ENCODE results near the gene DNHD1. TPM values are rescaled to one million over a fixed set of nuclear protein-coding genes. Genes with fewer than 3 reads are reported as not detected.

DNHD1 gene
- 1 to 10 TPM in 5 of 6 donors, under 1 TPM in 1; 0.90 to 2.6 (median 1.7) TPM for polyA plus RNA-seq (ENCODE audit: low read depth in 6 of 6)

GRCh38 chr11:6497069-6497839 lies at the start of gene DNHD1:
TSS of gene DNHD1 (plus strand) at chr11:6497280. CDS start at chr11:6498216, 936 bp downstream.
- DNase-seq = no peak
- Mint-ChIP-seq H3K9me3 (no peaks in the 10 kb centered on the region), H3K27me3 (no peaks in the 10 kb centered on the region), H3K4me3 (no peak within 1 kb of the TSS), H3K4me1 (peaks cover 8 to 14% (median 8%) of the 10 kb centered on the region in 3 donors), H3K27ac (peak within 1 kb of the TSS in 3 of 6 donors; percentile 12 to 59 (median 47)), H3K36me3 (peaks cover 9 to 14% of the 10 kb centered on the region in 2 donors)
- ATAC-seq (ENCODE audit: low read depth in 2 of 2) = no peak

DNA sequence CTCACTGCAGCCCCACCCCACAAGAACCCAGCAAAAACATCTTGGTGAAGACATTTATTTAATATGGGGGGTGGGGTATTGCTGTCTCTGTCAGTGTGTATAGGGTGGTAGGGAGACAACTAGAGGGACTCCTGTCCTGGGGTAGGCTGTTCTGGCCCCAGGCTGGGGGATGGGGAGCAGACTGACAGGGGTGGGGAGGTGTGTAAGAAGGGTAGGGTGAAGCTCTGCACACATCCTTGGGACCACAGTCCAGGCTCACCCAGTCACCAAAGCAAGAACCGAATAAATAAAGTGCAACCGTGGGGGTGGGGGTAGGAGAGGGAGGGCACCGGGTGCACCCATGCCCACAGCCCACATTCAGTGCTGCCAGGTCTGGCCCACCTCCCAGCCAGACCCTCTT lies 48.5 kb upstream of the DNHD1 start:
- no peaks in the 10 kb centered on the region for H3K36me3 Mint-ChIP-seq
- no peak for DNase-seq
- peak overlapping the region in 1 of 6 donors; percentile 64 for H3K27ac Mint-ChIP-seq
- no peak overlapping the region for H3K4me3 Mint-ChIP-seq
- ATAC-seq (ENCODE audit: low read depth in 2 of 2) = no peak
- no peaks in the 10 kb centered on the region for H3K27me3 Mint-ChIP-seq
- no peaks in the 10 kb centered on the region for H3K9me3 Mint-ChIP-seq
- no peaks in the 10 kb centered on the region for H3K4me1 Mint-ChIP-seq

DNA sequence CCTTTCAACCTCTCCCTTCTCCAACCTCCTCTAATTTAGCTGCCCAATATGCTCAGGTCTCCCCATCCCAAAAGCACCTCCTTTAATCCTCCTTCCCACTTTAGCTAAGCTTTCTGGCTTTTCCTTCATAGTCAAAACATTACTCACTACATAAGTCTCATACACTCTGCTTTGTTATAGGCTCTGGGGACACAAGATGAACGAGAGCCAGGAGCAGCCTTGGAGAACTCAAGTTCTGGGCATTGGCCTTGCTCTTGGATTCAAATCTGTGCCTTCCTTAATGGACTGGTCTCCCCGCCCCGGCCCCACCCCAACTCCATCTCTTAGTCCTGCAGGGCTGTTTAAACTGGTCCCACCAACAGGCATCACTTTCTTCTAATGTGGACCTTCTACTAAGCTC lies 44.9 kb upstream of the DNHD1 start:
- H3K4me3 Mint-ChIP-seq = no peak overlapping the region
- H3K27ac Mint-ChIP-seq = peak overlapping the region in 2 of 6 donors; percentile 8 to 41
- ATAC-seq (ENCODE audit: low read depth in 2 of 2) (no peak), DNase-seq (no peak)
- H3K36me3 Mint-ChIP-seq = peaks cover 4 to 6% of the 10 kb centered on the region in 2 donors
- H3K9me3 Mint-ChIP-seq = no peaks in the 10 kb centered on the region
- no peaks in the 10 kb centered on the region for H3K27me3 Mint-ChIP-seq
- H3K4me1 Mint-ChIP-seq = no peaks in the 10 kb centered on the region

DNA sequence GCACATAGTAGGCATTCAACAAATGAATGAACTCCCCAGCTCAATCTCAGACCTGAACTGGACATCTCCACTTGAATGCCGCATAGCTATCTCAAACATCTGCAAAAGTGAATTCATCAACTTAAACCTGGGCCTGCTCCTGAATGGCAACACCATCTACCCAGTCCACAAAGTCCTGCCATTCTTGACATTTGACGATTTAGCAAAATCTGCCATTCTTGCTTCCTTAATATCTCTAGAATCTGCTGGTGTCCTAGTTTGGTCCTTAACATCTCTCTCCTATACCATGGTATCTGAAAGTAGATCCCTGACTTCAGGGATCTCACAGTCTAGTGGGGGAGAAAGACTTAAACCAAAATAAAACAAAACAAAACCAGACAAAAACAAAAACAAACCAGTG lies 43.9 kb upstream of the DNHD1 start:
- no peak overlapping the region for H3K27ac Mint-ChIP-seq
- no peak for ATAC-seq (ENCODE audit: low read depth in 2 of 2)
- no peaks in the 10 kb centered on the region for H3K27me3 Mint-ChIP-seq
- H3K9me3 Mint-ChIP-seq = no peaks in the 10 kb centered on the region
- DNase-seq = no peak
- no peak overlapping the region for H3K4me3 Mint-ChIP-seq
- peaks cover 4 to 6% of the 10 kb centered on the region in 2 donors for H3K36me3 Mint-ChIP-seq
- no peaks in the 10 kb centered on the region for H3K4me1 Mint-ChIP-seq

- Mint-ChIP-seq H3K4me1 (no peaks in the 10 kb centered on the region), H3K36me3 (peaks cover 4 to 6% of the 10 kb centered on the region in 2 donors), H3K27ac (peak overlapping the region in 2 of 6 donors; percentile 28 to 73), H3K9me3 (no peaks in the 10 kb centered on the region), H3K27me3 (no peaks in the 10 kb centered on the region), H3K4me3 (no peak overlapping the region)
- ATAC-seq (ENCODE audit: low read depth in 2 of 2) (no peak), DNase-seq (no peak)
Measured at GRCh38 chr11:6455070-6455469, 42.0 kb upstream of the DNHD1 start.

DNA sequence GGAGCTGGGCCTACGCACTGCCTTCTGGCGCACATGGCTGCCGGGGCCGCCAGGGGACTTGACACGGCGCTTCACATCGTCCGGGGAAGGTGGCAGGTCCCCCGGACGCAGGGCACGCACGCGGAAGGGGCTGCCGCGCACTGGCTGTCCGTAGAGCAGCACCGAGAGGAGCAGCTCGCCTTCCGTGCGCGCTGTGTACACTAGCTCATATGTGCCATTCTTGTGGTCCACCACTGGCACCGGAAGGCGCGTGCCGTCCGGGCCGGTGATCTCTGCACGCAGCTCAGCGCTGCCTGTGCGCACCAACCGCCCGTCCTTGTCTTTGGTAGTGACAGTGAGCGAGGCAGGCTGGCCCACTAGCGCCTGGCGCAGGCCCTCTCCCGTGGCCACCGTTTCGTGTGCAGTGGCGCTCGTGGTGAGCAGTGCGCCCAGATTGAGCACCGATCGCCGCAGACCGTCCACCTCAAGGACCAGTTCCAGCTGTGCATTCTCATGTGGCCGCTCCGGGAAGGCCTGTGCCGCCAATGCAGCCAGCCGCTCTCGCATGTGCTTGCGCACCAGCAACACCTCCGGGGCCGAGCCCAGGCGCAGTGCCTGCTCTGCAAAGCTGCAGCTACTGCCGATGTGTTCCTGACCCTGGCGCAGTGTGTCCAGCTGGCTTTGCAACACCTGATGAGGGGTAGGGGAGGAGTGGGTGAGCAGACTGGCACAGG lies 40.6 kb upstream of the DNHD1 start:
- Mint-ChIP-seq H3K27me3 (no peaks in the 10 kb centered on the region), H3K4me3 (no peak overlapping the region), H3K36me3 (peaks cover 4 to 12% of the 10 kb centered on the region in 2 donors), H3K27ac (peak overlapping the region in 1 of 6 donors; percentile 81), H3K9me3 (no peaks in the 10 kb centered on the region), H3K4me1 (no peaks in the 10 kb centered on the region)
- no peak for ATAC-seq (ENCODE audit: low read depth in 2 of 2)
- no peak for DNase-seq

DNA sequence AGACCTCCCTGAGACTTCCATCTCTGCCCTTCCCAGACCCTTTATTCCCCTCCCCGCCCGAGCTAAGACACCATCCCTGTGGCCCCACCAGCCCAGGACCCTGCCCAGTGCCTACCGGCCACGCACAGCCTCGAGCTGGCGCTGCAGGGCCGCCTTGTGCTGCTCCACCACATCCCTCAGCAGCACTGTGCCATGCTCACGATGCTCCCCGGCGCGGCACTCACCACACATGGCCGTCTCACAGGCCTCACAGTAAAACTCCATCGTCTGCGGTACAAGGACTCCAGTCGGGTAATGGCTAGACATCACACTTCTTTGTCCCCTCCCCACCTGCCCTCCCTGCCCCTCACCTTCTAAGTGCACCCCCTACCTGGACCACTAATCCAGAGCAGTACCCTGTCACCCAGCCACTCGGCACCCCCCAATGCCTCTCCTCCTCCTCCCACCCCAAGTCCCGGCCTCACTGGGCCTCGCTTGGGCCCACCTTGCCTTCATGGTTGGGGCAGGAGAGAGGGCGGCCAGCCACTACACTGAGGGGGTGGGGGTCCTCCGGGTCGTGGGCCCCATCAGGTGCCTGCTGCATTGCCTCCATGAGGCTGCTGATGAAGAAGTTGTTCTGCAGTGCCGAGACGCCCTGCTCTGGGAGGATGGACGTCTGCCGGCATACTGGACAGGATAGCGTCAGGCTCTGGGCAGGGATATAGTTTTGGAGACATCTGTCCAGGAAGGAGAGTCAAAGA lies 39.3 kb upstream of the DNHD1 start:
- Mint-ChIP-seq H3K27ac (no peak overlapping the region), H3K27me3 (no peaks in the 10 kb centered on the region), H3K4me3 (no peak overlapping the region), H3K4me1 (no peaks in the 10 kb centered on the region), H3K9me3 (no peaks in the 10 kb centered on the region), H3K36me3 (peaks cover 4 to 16% of the 10 kb centered on the region in 2 donors)
- DNase-seq (no peak), ATAC-seq (ENCODE audit: low read depth in 2 of 2) (no peak)

DNA sequence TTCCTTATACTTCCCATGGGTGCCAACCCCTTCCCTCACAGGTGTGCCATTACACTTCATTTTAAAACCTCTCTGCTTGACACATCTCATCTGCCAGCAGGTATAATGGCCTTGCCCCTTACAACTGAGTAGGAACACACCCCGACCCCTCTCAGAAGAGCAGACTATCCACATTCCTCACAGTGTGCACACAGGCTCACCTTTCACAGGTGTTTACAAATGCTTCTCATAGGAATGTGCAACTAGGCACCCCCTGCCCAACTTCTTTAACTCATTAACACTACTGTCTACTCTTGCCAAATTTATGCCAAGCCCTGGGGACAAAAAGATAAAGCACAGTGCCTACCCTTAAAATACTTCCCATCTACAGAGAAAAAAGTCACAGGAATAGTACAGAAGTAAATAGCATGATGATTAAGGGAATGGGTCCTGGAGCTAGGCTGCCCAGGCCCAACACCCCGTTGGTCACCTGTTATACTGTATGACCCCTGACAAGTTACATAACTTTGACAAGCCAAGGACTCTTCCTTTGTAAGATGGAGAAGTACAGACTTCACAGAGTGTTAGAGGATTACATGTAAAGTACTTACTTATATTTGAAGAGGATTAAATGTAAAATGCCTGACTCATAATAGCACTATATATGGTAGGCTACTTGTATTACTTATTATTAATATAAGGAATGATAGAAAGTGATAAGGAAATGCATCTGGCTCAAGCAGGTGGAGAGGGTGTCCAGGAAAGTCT lies 38.6 kb upstream of the DNHD1 start:
- ATAC-seq (ENCODE audit: low read depth in 2 of 2) (no peak), DNase-seq (no peak)
- no peaks in the 10 kb centered on the region for H3K4me1 Mint-ChIP-seq
- H3K27ac Mint-ChIP-seq = peak overlapping the region in 1 of 6 donors; percentile 41
- H3K36me3 Mint-ChIP-seq = peaks cover 4 to 20% of the 10 kb centered on the region in 2 donors
- H3K27me3 Mint-ChIP-seq = no peaks in the 10 kb centered on the region
- no peak overlapping the region for H3K4me3 Mint-ChIP-seq
- no peaks in the 10 kb centered on the region for H3K9me3 Mint-ChIP-seq

GRCh38 chr11:6459099-6459450 lies 38.0 kb upstream of the DNHD1 start:
- peaks cover 4 to 26% of the 10 kb centered on the region in 2 donors for H3K36me3 Mint-ChIP-seq
- no peaks in the 10 kb centered on the region for H3K9me3 Mint-ChIP-seq
- DNase-seq = no peak
- H3K27me3 Mint-ChIP-seq = no peaks in the 10 kb centered on the region
- H3K27ac Mint-ChIP-seq = peak overlapping the region in 1 of 6 donors; percentile 41
- ATAC-seq (ENCODE audit: low read depth in 2 of 2) = no peak
- no peak overlapping the region for H3K4me3 Mint-ChIP-seq
- no peaks in the 10 kb centered on the region for H3K4me1 Mint-ChIP-seq

DNA sequence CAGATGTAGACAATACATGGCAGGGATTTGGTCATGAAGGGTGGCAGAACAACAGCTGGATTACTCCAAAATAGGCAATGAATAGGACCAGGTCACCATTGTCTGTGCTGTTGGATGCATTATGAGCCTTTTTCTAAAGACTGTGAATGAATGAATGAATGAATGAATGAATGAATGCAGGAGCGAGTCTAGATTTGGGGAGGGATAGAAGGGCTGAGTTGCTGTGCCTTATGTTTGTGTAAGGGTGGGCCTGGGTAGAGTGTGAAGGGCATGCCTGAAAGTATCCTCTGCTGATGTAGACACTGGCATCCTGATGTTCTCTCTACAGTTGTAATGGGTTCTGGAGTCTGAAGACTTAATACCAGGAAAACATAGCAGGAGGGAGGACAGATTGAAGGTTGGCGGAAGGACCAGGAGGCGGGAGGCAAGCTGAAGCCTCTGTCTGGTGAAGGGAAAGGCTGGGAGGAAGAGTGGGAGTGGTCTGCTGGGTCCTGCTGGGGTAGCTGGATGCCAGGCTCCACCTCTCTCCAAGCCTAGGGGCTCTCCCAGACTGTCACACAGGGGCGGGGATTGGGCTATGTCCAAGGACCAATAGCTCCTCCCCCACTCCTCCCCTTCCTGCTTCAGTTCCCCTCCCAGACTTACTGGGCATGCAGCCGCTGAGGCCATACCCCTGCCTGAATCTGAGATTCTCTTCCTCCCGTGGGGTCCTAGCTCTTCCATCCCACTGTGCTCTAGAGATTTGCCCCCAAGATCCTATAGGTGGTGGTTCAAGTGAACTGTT lies 28.2 kb upstream of the DNHD1 start:
- Mint-ChIP-seq H3K27ac (no peak overlapping the region), H3K4me1 (peaks cover 4 to 14% (median 12%) of the 10 kb centered on the region in 3 donors), H3K36me3 (peaks cover 2 to 5% of the 10 kb centered on the region in 2 donors), H3K27me3 (no peaks in the 10 kb centered on the region), H3K4me3 (no peak overlapping the region), H3K9me3 (no peaks in the 10 kb centered on the region)
- DNase-seq = no peak
- peak in 1 of 2 donors; percentile 15 for ATAC-seq (ENCODE audit: low read depth in 2 of 2)

GRCh38 chr11:6469599-6469998 lies 27.5 kb upstream of the DNHD1 start:
- no peak for ATAC-seq (ENCODE audit: low read depth in 2 of 2)
- no peak for DNase-seq
- H3K4me3 Mint-ChIP-seq = no peak overlapping the region
- H3K27me3 Mint-ChIP-seq = no peaks in the 10 kb centered on the region
- H3K4me1 Mint-ChIP-seq = peaks cover 4 to 20% (median 18%) of the 10 kb centered on the region in 3 donors
- H3K27ac Mint-ChIP-seq = no peak overlapping the region
- H3K9me3 Mint-ChIP-seq = no peaks in the 10 kb centered on the region
- peaks cover 0 to 5% of the 10 kb centered on the region in 2 donors for H3K36me3 Mint-ChIP-seq

DNA sequence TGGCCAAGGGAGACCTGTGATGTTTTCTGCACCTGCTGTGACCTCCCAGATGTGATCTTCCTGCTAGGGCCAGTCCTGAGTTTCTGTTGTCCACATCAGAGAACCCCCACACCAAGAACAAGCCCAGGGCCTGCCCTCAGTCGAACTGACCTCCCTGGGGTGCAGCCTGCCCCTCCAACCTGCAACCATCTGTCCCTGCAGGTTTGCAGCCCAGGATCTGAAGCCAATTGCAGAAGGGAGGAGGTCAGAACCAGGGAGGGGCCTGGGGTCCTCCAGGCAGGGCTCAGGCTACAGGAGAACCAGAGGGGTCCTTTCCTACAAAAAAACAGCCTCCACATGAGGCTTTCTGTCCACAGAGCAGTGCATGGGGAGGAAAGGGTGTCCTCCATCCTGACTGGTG lies 24.1 kb upstream of the DNHD1 start:
- Mint-ChIP-seq H3K27ac (peak overlapping the region in 3 of 6 donors; percentile 19 to 80 (median 72)), H3K36me3 (no peaks in the 10 kb centered on the region), H3K4me1 (peaks cover 4 to 28% (median 22%) of the 10 kb centered on the region in 3 donors), H3K4me3 (peak overlapping the region; percentile 69 to 94 (median 90)), H3K9me3 (no peaks in the 10 kb centered on the region), H3K27me3 (no peaks in the 10 kb centered on the region)
- ATAC-seq (ENCODE audit: low read depth in 2 of 2) (no peak), DNase-seq (no peak)
